GM18508 (cell line): Measurements from ENCODE around the gene MAP2.
A peak's percentile ranks its signal among the peaks of the same experiment; 100 is the strongest.

Experiments used
- ATAC-seq: cut with Tn5 transposase; IDR thresholded peaks from one replicate; pipeline ENCODE4 v1.9.1; 2021; ENCODE audit warnings: moderate number of reproducible peaks; ENCODE audit not compliant: insufficient read depth, unreplicated experiment

The MAP2 gene

GRCh38 chr2:209424781-209425470 lies 1.1 kb downstream of the MAP2 start:
- no peak for ATAC-seq

GRCh38 chr2:209425471-209426071 lies 1.7 kb downstream of the MAP2 start:
- ATAC-seq, result peak; percentile 38

- ATAC-seq, result no peak
Observed at GRCh38 chr2:209426432-209426831, 2.6 kb downstream of the MAP2 start.

DNA sequence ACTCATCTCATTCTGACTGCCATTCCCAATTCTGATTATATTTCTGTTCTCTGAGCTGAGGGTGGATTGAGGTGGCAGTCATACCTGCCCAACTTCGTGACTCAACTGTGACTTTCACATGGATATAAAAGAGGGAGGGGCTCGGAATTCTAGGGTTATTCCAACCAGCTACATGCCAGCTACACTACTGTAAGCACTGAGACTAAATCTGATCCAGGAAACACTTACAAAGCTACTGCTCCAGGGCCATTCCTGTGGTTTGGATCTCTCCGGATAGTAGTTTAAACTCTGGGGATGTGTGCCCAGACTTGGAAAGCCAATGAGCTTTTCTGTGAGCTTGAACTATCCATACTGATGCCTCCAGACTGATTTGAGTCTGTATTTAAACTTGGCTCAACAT lies 7.9 kb downstream of the MAP2 start:
- ATAC-seq, result no peak

- no peak for ATAC-seq
Observed at GRCh38 chr2:209441541-209441940, 17.7 kb downstream of the MAP2 start.

DNA sequence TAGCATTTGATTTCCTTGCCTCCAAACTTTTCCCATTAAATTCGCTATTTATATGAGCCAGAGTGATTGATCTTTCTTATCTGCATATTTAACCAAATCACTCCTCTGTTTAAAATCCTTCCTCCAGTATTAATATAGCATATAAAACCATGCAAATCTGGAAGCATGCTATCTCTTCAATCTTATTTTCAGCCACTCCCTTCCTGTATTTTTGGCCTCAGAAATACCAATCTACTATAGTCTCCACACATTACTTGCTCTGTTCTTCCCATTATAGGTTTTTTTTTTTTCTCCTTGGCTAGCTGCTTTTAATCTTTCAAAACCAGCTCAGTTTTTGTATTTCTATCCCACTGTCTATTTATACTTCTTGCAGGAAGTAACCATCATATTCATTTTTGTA lies 19.1 kb downstream of the MAP2 start:
- ATAC-seq, result no peak

DNA sequence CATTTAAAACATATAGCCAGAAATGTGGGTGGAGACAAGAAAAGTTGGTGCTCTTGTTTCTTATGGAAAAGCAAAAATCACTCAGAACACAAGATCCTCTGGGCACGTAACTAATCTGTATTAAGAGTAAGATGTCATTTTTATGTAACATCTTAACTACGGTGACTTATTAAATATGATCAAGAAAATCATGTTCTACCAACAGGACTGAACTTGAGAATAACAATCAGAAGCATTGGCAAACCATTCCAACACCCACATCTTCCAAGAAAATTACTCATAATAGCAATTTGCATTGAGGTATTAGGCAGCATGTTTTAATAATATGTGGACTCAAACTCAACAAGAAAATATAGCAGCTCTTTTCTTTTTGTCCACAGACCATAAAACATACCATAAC lies 21.6 kb downstream of the MAP2 start:
- ATAC-seq, result no peak

DNA sequence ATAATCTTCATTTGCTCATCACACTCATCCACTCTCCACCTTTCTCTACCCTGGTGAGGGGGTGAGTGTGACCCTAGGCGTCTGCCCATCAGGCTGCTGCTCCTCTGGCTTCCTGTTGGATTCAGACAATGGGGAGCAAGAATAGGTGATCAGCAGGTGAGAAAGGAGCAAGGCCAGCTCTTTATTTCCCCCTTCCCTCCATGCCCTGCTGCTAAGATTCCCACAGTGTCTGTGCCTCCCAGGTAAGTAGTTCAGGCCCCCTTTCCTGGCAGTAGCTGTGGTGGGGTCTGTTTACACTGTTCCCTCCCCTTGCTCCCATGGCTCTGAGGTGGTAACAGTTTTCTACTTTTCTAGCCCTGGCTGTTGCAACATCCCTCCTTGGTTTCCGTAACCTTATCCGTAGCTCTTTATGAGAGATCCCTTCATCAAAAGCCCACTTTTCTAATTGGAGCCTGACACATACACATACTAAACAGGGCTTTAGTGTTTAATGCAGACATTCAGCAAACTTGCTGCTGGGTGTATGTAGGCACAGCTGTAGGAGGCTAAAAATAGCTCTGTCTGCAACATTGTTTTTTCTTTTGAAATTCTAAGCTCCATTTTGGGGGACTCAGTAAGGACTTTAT lies 27.5 kb downstream of the MAP2 start:
- ATAC-seq, result no peak

- ATAC-seq, result peak; percentile 51
Observed at GRCh38 chr2:209456489-209456888, 32.6 kb downstream of the MAP2 start.

DNA sequence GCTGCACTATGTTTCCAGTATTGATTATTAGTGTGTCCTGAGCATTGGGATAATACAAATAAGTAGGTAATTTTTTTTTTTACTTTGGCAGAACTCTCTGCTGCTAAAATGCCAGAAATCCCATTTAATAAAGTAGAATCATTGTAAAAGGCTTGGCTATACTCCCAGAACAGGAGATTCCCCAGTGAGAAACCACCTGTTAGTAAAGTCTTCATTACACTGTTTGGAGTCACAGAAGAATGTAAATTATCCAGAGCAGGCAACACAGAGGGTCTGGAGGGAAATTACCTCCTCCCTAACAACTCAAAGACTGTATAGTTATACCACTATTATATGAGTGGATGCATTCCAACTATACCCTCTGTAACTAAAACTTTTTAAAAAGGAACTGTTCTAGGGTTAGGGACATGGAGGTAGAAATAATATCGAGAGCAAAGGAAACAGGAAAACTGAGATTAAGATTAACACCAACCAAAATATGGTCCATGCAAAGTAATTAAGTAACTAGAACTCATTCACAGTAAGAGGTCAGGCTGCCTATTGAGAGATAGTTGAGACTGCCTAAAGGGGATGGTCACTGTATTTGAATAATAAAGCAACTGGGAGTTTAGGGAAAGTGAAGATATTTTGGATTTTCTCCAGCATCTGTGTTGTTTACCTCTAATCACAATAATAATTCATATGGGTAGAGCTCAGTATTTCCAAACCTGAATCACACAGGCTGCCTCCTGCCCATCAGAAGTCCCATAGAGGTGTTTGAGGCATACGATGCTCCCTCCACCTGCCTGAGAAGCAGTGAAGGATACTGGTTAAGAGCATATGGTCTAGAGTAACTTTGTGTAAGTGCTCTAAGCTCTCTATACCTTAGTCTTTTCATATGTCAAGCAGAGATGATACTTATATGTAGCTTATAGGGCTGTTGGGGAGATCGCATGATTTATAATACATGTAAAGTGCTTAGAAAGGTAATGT lies 34.4 kb downstream of the MAP2 start:
- no peak for ATAC-seq

GRCh38 chr2:209459359-209459758 lies 35.5 kb downstream of the MAP2 start:
- ATAC-seq, result no peak

DNA sequence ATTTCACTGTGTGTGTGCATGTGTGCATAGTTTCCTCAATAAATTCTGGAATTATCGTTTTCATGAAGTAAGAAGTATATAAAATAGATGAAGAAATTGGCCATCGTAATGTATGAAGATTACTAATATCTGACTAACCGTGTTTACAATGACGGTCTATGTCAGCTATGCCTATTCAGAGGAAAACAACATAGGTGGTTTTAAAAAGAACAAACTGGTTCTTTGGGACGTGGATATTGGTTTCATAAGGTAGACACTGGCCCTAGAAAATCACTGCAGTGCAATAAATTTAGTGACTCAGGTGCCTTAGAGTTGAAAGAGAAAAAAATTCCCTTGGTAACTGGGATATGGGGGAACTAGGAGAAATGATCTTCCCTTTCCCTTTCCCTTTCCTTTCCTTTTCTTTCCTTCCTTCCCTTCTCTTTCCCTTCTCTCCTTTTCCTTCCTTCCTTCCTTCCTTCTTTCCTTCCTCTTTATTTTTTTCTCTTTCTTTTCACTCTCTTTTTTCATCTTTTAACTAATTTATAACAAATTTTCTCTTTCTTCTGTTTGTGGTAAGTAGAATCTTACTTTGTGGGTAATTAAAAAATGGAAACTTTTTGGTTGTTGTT lies 36.4 kb downstream of the MAP2 start:
- no peak for ATAC-seq

GRCh38 chr2:209463226-209463625 lies 39.4 kb downstream of the MAP2 start:
- no peak for ATAC-seq

DNA sequence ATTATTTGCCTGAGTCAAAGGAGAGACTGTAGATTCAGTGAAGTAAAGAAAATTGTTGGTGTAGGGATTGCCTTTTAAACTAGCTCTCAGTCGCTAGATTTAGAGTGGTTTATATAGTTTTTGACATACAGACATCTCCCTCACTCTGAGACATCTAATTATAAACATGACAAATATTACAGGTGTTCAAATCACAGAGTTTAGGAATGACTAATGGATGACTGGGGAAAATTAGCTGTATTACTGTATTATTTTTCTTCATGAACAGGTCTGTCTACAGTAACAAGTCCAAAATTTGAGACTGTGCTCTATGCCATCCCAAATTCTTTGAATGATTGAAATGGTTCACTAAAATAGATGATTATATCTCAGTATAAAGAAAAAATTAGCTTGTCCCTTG lies 40.0 kb downstream of the MAP2 start:
- no peak for ATAC-seq

GRCh38 chr2:209468846-209469245 lies 45.0 kb downstream of the MAP2 start:
- no peak for ATAC-seq

DNA sequence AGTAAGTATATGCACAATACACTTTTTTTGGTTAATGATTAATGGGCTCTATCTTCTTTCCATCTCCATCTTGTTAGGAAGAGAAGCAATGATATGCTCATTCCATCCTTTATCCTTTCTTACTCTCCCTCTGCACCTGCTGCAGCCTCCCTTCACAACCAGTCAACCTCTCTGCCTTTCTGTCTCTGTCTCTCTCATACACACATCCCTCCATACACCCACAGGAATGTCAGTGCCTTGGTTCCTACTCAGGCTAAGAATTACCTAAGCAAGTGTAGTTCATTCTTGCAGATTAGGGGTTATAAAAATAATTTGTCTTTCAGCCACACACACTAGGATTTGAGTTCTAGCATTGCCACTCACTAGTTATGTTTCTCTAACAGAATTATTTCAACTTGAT lies 45.6 kb downstream of the MAP2 start:
- no peak for ATAC-seq

- ATAC-seq, result no peak
Observed at GRCh38 chr2:209470466-209470865, 46.6 kb downstream of the MAP2 start.

DNA sequence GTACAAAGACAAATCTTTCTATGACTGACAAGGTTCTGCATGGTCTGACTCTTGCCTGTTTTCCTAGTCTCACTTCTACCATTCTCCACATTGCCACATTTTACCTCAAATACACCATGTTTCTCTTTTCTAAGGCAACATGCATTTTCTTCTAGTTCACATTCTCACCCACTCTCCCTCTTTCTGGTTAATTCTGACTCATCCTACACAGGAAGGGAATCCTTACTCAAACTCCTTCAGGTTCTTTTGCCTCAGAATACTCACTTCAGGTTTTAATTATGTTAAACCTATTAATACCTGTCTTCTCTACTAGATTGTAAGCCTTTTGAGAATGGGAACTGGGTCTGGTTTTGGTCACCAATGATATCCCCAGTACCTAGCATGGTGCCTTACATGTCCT lies 47.2 kb downstream of the MAP2 start:
- no peak for ATAC-seq

DNA sequence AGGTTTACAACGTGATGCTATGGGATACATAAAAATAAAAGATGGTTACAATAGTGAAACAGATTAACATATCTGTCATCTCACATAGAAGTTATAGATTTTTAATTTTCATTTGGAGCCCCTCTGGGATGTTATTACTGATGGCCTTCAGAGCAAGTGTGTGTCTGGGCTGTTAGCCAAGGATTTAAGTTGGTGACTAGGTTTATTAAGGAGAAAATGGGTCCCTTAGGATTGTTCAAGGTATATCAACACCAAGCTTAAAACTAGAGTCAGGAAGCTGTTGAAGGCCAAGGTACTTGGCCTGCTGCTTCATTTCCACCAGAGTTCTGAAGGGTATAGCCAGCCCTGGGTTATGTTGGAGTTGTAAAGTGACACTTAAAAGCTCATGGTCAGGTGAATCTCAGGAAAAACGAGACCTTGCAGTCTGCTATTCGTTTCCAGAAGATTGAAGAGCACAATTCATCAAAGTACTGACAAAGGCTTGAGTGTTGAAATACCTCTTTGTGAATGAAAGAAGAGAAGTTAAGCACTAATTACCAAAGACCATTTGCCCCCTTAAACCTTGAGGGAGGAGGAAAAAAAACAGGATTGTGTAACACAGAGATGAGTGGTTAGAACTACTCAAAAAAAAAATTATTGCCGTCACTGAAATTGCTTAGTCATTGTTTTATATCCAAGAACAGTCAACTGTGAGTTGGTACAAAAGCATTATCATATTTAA lies 48.4 kb downstream of the MAP2 start:
- no peak for ATAC-seq

GRCh38 chr2:209472871-209473270 lies 49.0 kb downstream of the MAP2 start:
- no peak for ATAC-seq
